Measurements from ENCODE around the gene ACKR3. TPM values are rescaled to one million over a fixed set of nuclear protein-coding genes. Genes with fewer than 3 reads are reported as not detected.
A peak's percentile ranks its signal among the peaks of the same experiment; 100 is the strongest.

Gene ACKR3
- total and polyA plus RNA-seq, 10 of the 15 experiments (the other 5 are each of a cell fraction or from before 2014, with no cell fraction given), result 3.0 to 154 (median 6.4) TPM

DNA sequence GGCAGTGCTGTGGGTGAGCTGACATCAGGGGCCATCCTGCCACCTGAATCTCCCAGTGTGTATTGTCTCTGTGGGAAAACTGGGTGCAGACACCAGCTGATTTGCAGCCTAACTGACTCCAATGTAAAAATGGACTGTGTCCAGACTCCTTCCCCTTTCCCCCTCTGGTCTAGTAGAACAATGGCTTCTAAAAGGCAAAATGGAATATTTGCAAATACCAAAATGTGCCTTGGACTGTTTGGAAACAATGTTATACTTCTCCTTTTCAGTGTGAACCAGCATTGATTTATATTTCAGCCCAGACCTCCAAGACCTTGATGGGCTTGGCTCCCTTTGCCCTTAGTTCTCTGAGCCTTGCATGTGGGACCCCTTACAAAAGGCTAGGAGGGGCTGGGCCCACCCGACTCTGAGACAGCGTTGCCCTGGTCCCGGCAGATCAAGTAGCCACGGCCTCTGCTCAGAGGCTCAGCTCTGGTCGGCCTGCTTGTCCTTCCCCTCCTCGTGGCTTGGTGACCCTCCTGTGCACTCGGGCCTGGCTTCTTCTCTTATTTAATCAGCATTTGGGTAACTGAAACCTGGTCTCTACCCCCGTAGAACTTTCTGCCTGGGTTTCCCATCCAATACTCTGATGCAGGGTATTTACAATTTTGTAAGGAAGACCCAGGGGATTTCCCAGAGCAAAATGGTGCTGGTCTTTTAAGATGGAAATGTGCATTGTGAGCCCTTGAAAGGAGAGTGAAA lies 18.0 kb upstream of the ACKR3 start (continued):
- TF ChIP-seq POLR2AphosphoS5 (IDR thresholded peaks at IDR 0.05; ENCODE audit: low read length) (peak; percentile 67; the same call in 1 of the 2 replicates), POLR2AphosphoS2 (IDR thresholded peaks at IDR 0.05; ENCODE audit: low read depth, low read length) (no peak), MYC (IDR thresholded peaks at IDR 0.05; ENCODE audit: insufficient read depth, insufficient read length, insufficient replicate concordance, low read length, severe bottlenecking) (no peak), RELA (IDR thresholded peaks at IDR 0.05; ENCODE audit: borderline replicate concordance, partially characterized antibody) (peak; percentile 70), RBBP5 (conservative IDR thresholded peaks at IDR 0.05) (no peak), NR2C1 (IDR thresholded peaks at IDR 0.05) (no peak), MYB (IDR thresholded peaks at IDR 0.05; ENCODE audit: borderline replicate concordance, low read depth, low read length) (no peak), MXI1 (IDR thresholded peaks at IDR 0.05; ENCODE audit: low read depth, low read length) (0 out of 2 replicates have a peak, but pooled peaks have one; percentile 45), SP1 (IDR thresholded peaks at IDR 0.05; ENCODE audit: low read depth, low read length) (peak; percentile 43), FOXM1 (IDR thresholded peaks at IDR 0.05; ENCODE audit: low read depth, low read length) (peak; percentile 80; the same call in 1 of the 2 replicates), EP300 (IDR thresholded peaks at IDR 0.05; ENCODE audit: borderline replicate concordance in 1 of 2, control insufficient read depth in 1 of 2, low read depth in 2 of 2, low read length in 2 of 2) (peak; percentile 30 to 42; a peak in 2 of 4 replicates)
- TF ChIP-seq, protein P1, sequence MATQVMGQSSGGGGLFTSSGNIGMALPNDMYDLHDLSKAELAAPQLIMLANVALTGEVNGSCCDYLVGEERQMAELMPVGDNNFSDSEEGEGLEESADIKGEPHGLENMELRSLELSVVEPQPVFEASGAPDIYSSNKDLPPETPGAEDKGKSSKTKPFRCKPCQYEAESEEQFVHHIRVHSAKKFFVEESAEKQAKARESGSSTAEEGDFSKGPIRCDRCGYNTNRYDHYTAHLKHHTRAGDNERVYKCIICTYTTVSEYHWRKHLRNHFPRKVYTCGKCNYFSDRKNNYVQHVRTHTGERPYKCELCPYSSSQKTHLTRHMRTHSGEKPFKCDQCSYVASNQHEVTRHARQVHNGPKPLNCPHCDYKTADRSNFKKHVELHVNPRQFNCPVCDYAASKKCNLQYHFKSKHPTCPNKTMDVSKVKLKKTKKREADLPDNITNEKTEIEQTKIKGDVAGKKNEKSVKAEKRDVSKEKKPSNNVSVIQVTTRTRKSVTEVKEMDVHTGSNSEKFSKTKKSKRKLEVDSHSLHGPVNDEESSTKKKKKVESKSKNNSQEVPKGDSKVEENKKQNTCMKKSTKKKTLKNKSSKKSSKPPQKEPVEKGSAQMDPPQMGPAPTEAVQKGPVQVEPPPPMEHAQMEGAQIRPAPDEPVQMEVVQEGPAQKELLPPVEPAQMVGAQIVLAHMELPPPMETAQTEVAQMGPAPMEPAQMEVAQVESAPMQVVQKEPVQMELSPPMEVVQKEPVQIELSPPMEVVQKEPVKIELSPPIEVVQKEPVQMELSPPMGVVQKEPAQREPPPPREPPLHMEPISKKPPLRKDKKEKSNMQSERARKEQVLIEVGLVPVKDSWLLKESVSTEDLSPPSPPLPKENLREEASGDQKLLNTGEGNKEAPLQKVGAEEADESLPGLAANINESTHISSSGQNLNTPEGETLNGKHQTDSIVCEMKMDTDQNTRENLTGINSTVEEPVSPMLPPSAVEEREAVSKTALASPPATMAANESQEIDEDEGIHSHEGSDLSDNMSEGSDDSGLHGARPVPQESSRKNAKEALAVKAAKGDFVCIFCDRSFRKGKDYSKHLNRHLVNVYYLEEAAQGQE (IDR thresholded peaks at IDR 0.05; ENCODE audit: low read depth, low read length), result no peak
- TF ChIP-seq, protein P2, sequence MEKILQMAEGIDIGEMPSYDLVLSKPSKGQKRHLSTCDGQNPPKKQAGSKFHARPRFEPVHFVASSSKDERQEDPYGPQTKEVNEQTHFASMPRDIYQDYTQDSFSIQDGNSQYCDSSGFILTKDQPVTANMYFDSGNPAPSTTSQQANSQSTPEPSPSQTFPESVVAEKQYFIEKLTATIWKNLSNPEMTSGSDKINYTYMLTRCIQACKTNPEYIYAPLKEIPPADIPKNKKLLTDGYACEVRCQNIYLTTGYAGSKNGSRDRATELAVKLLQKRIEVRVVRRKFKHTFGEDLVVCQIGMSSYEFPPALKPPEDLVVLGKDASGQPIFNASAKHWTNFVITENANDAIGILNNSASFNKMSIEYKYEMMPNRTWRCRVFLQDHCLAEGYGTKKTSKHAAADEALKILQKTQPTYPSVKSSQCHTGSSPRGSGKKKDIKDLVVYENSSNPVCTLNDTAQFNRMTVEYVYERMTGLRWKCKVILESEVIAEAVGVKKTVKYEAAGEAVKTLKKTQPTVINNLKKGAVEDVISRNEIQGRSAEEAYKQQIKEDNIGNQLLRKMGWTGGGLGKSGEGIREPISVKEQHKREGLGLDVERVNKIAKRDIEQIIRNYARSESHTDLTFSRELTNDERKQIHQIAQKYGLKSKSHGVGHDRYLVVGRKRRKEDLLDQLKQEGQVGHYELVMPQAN (conservative IDR thresholded peaks at IDR 0.05), result no peak
- TF ChIP-seq, protein P3, sequence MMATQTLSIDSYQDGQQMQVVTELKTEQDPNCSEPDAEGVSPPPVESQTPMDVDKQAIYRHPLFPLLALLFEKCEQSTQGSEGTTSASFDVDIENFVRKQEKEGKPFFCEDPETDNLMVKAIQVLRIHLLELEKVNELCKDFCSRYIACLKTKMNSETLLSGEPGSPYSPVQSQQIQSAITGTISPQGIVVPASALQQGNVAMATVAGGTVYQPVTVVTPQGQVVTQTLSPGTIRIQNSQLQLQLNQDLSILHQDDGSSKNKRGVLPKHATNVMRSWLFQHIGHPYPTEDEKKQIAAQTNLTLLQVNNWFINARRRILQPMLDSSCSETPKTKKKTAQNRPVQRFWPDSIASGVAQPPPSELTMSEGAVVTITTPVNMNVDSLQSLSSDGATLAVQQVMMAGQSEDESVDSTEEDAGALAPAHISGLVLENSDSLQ (IDR thresholded peaks at IDR 0.05), result no peak
- TF ChIP-seq, protein P4, sequence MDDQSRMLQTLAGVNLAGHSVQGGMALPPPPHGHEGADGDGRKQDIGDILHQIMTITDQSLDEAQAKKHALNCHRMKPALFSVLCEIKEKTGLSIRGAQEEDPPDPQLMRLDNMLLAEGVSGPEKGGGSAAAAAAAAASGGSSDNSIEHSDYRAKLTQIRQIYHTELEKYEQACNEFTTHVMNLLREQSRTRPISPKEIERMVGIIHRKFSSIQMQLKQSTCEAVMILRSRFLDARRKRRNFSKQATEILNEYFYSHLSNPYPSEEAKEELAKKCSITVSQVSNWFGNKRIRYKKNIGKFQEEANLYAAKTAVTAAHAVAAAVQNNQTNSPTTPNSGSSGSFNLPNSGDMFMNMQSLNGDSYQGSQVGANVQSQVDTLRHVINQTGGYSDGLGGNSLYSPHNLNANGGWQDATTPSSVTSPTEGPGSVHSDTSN (IDR thresholded peaks at IDR 0.05; ENCODE audit: insufficient replicate concordance, low read depth, low read length), result no peak
- TF ChIP-seq, protein P5, sequence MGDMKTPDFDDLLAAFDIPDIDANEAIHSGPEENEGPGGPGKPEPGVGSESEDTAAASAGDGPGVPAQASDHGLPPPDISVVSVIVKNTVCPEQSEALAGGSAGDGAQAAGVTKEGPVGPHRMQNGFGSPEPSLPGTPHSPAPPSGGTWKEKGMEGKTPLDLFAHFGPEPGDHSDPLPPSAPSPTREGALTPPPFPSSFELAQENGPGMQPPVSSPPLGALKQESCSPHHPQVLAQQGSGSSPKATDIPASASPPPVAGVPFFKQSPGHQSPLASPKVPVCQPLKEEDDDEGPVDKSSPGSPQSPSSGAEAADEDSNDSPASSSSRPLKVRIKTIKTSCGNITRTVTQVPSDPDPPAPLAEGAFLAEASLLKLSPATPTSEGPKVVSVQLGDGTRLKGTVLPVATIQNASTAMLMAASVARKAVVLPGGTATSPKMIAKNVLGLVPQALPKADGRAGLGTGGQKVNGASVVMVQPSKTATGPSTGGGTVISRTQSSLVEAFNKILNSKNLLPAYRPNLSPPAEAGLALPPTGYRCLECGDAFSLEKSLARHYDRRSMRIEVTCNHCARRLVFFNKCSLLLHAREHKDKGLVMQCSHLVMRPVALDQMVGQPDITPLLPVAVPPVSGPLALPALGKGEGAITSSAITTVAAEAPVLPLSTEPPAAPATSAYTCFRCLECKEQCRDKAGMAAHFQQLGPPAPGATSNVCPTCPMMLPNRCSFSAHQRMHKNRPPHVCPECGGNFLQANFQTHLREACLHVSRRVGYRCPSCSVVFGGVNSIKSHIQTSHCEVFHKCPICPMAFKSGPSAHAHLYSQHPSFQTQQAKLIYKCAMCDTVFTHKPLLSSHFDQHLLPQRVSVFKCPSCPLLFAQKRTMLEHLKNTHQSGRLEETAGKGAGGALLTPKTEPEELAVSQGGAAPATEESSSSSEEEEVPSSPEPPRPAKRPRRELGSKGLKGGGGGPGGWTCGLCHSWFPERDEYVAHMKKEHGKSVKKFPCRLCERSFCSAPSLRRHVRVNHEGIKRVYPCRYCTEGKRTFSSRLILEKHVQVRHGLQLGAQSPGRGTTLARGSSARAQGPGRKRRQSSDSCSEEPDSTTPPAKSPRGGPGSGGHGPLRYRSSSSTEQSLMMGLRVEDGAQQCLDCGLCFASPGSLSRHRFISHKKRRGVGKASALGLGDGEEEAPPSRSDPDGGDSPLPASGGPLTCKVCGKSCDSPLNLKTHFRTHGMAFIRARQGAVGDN (IDR thresholded peaks at IDR 0.05), result peak; percentile 92
